Stomach smooth muscle (tissue), 2 donors: Measurements from ENCODE around the gene OR1K1.

Experiments
- H3K27ac ChIP-seq: one replicate; pipeline ENCODE4 v1.7.0; 2013; ENCODE audit warnings: mild to moderate bottlenecking, low read length, inconsistent platforms
- H3K27me3 ChIP-seq, 2 donors: one replicate each; pipeline ENCODE4 v1.7.0; 2013; ENCODE audit warnings: low read length in 2 of 2; ENCODE audit not compliant: insufficient read depth in 2 of 2, control insufficient read depth in 1 of 2
- H3K36me3 ChIP-seq, 2 donors: one replicate each; pipeline ENCODE4 v1.7.0; 2013; ENCODE audit warnings: low read length in 2 of 2; ENCODE audit not compliant: control insufficient read depth in 2 of 2, insufficient read depth in 2 of 2
- H3K4me1 ChIP-seq: one replicate; pipeline ENCODE4 v1.7.0; 2013; ENCODE audit warnings: low read length; ENCODE audit not compliant: control insufficient read depth, insufficient read depth
- H3K4me3 ChIP-seq, 2 donors: one replicate each; pipeline ENCODE4 v1.7.0; 2013; ENCODE audit warnings: low read length in 2 of 2
- H3K9ac ChIP-seq, 2 donors: one replicate each; pipeline ENCODE4 v1.7.0; 2013; ENCODE audit warnings: low read length in 2 of 2, mild to moderate bottlenecking in 1 of 2
- H3K9me3 ChIP-seq, 2 donors: one replicate each; pipeline ENCODE4 v1.7.0; 2013; ENCODE audit warnings: low read length in 2 of 2; ENCODE audit not compliant: control insufficient read depth in 2 of 2
- donor health status: healthy.
- donor health status: Pancreatic carcinoma.

The OR1K1 gene

GRCh38 chr9:122800066-122801060 lies at the start of gene OR1K1:
Gene OR1K1, plus strand, starts transcription at chr9:122800123. Its CDS starts 0 bp downstream, at chr9:122800123.
- no peak within 1 kb of the TSS for H3K4me3 ChIP-seq
- peaks cover 0 to 2% of the 10 kb centered on the region in 2 donors for H3K36me3 ChIP-seq
- no peaks in the 10 kb centered on the region for H3K27me3 ChIP-seq
- no peak within 1 kb of the TSS for H3K9ac ChIP-seq
- H3K9me3 ChIP-seq, result no peaks in the 10 kb centered on the region
- no peaks in the 10 kb centered on the region for H3K4me1 ChIP-seq
- H3K27ac ChIP-seq, result no peak within 1 kb of the TSS

GRCh38 chr9:122754825-122755224 lies 45.1 kb upstream of the OR1K1 start:
- peaks cover 0 to 5% of the 10 kb centered on the region in 2 donors for H3K9me3 ChIP-seq
- H3K27ac ChIP-seq, result no peak overlapping the region
- H3K27me3 ChIP-seq, result no peaks in the 10 kb centered on the region
- no peak overlapping the region for H3K9ac ChIP-seq
- no peaks in the 10 kb centered on the region for H3K4me1 ChIP-seq
- no peak overlapping the region for H3K4me3 ChIP-seq
- H3K36me3 ChIP-seq, result no peaks in the 10 kb centered on the region

- Histone ChIP-seq H3K36me3 (no peaks in the 10 kb centered on the region), H3K9me3 (peaks cover 0 to 17% of the 10 kb centered on the region in 2 donors), H3K4me1 (no peaks in the 10 kb centered on the region), H3K4me3 (no peak overlapping the region), H3K27ac (no peak overlapping the region), H3K9ac (no peak overlapping the region), H3K27me3 (no peaks in the 10 kb centered on the region)
These were observed 32.1 kb upstream of the OR1K1 start for GRCh38 chr9:122767817-122768216.

- no peak overlapping the region for H3K27ac ChIP-seq
- H3K36me3 ChIP-seq, result no peaks in the 10 kb centered on the region
These were observed 22.9 kb upstream of the OR1K1 start for GRCh38 chr9:122777052-122777451.

GRCh38 chr9:122777935-122778627 lies 21.8 kb upstream of the OR1K1 start:
- Histone ChIP-seq H3K36me3 (no peaks in the 10 kb centered on the region), H3K9me3 (peaks cover 0 to 3% of the 10 kb centered on the region in 2 donors)

More at GRCh38 chr9:122777052-122777451, 22.9 kb upstream of the OR1K1 start:
- peaks cover 0 to 3% of the 10 kb centered on the region in 2 donors for H3K9me3 ChIP-seq
- no peak overlapping the region for H3K4me3 ChIP-seq
- no peaks in the 10 kb centered on the region for H3K4me1 ChIP-seq
- H3K27me3 ChIP-seq, result no peaks in the 10 kb centered on the region
- no peak overlapping the region for H3K9ac ChIP-seq

GRCh38 chr9:122779181-122779580 lies 20.7 kb upstream of the OR1K1 start:
- no peak overlapping the region for H3K9ac ChIP-seq
- H3K4me1 ChIP-seq, result no peaks in the 10 kb centered on the region
- no peaks in the 10 kb centered on the region for H3K27me3 ChIP-seq
- H3K9me3 ChIP-seq, result no peaks in the 10 kb centered on the region
- no peak overlapping the region for H3K4me3 ChIP-seq
- H3K36me3 ChIP-seq, result no peaks in the 10 kb centered on the region
- no peak overlapping the region for H3K27ac ChIP-seq

More at GRCh38 chr9:122777935-122778627, 21.8 kb upstream of the OR1K1 start:
- no peak overlapping the region for H3K27ac ChIP-seq
- no peaks in the 10 kb centered on the region for H3K4me1 ChIP-seq
- H3K4me3 ChIP-seq, result no peak overlapping the region
- no peak overlapping the region for H3K9ac ChIP-seq
- H3K27me3 ChIP-seq, result no peaks in the 10 kb centered on the region

GRCh38 chr9:122780026-122780425 lies 19.9 kb upstream of the OR1K1 start:
- Histone ChIP-seq H3K27ac (no peak overlapping the region), H3K9me3 (no peaks in the 10 kb centered on the region), H3K27me3 (no peaks in the 10 kb centered on the region), H3K4me1 (no peaks in the 10 kb centered on the region), H3K36me3 (no peaks in the 10 kb centered on the region), H3K4me3 (no peak overlapping the region), H3K9ac (no peak overlapping the region)

- no peaks in the 10 kb centered on the region for H3K9me3 ChIP-seq
These were observed 18.3 kb upstream of the OR1K1 start for GRCh38 chr9:122781671-122782070.

GRCh38 chr9:122785269-122785668 lies 14.7 kb upstream of the OR1K1 start:
- Histone ChIP-seq H3K9me3 (no peaks in the 10 kb centered on the region), H3K36me3 (no peaks in the 10 kb centered on the region), H3K4me3 (no peak overlapping the region), H3K4me1 (no peaks in the 10 kb centered on the region), H3K27ac (no peak overlapping the region), H3K27me3 (no peaks in the 10 kb centered on the region), H3K9ac (no peak overlapping the region)

More at GRCh38 chr9:122781671-122782070, 18.3 kb upstream of the OR1K1 start:
- no peaks in the 10 kb centered on the region for H3K4me1 ChIP-seq
- H3K9ac ChIP-seq, result no peak overlapping the region
- H3K27ac ChIP-seq, result no peak overlapping the region
- H3K4me3 ChIP-seq, result no peak overlapping the region
- H3K27me3 ChIP-seq, result no peaks in the 10 kb centered on the region
- H3K36me3 ChIP-seq, result no peaks in the 10 kb centered on the region

- H3K27me3 ChIP-seq, result no peaks in the 10 kb centered on the region
- no peaks in the 10 kb centered on the region for H3K9me3 ChIP-seq
- H3K4me1 ChIP-seq, result no peaks in the 10 kb centered on the region
- H3K9ac ChIP-seq, result no peak overlapping the region
- no peaks in the 10 kb centered on the region for H3K36me3 ChIP-seq
- H3K4me3 ChIP-seq, result no peak overlapping the region
- no peak overlapping the region for H3K27ac ChIP-seq
These were observed 13.6 kb upstream of the OR1K1 start for GRCh38 chr9:122786338-122786737.
